Neuronal stem cell (in vitro differentiated cells): ENCODE data around the gene CCR6.
"Not testable (repeated sequence)": the region's sequence is repeated elsewhere in the genome, so short reads cannot be mapped to it uniquely, and the experiment has no call there.

Experiments used
- DNase-seq: peaks from one replicate; pipeline ENCODE4 v3.0.0-alpha.2; 2013; ENCODE audit warnings: low spot score
- H2AFZ ChIP-seq: one replicate; pipeline ENCODE4 v1.6.1; 2013; ENCODE audit warnings: mild to moderate bottlenecking, low read length, inconsistent platforms
- H2AK5ac ChIP-seq: 2 replicates; pipeline ENCODE4 v1.6.1; 2013; ENCODE audit warnings: low read depth, mild to moderate bottlenecking, inconsistent platforms, low read length, moderate library complexity, mixed read lengths
- H2BK120ac ChIP-seq: 2 replicates; pipeline ENCODE4 v1.6.1; 2013; ENCODE audit warnings: low read depth, mild to moderate bottlenecking, inconsistent platforms, low read length, moderate library complexity, mixed read lengths
- H2BK12ac ChIP-seq: one replicate; pipeline ENCODE4 v1.6.1; 2013; ENCODE audit warnings: low read length, inconsistent platforms
- H2BK15ac ChIP-seq: 2 replicates; pipeline ENCODE4 v1.6.1; 2013; ENCODE audit warnings: mild to moderate bottlenecking, low read length, inconsistent platforms, mixed read lengths
- H2BK5ac ChIP-seq: one replicate; pipeline ENCODE4 v1.6.1; 2013; ENCODE audit warnings: inconsistent platforms, mild to moderate bottlenecking, low read length, moderate library complexity
- H3K14ac ChIP-seq: one replicate; pipeline ENCODE4 v1.6.1; 2013; ENCODE audit warnings: low read length, inconsistent platforms
- H3K18ac ChIP-seq: 2 replicates; pipeline ENCODE4 v1.6.1; 2013; ENCODE audit warnings: low read length, inconsistent platforms
- H3K23ac ChIP-seq: 2 replicates; pipeline ENCODE4 v1.6.1; 2013; ENCODE audit warnings: low read depth, mild to moderate bottlenecking, mixed read lengths, low read length, inconsistent platforms; ENCODE audit not compliant: poor library complexity
- H3K27ac ChIP-seq: replicated peaks from 3 replicates; pipeline ENCODE4 v1.5.1; 2013; ENCODE audit warnings: low read length, inconsistent platforms
- H3K27me3 ChIP-seq, 3 experiments: 2 replicates each; pipeline ENCODE4 v1.6.1; 2013; ENCODE audit warnings: low read length in 3 of 3, mild to moderate bottlenecking in 2 of 3, inconsistent platforms in 1 of 3, low read depth in 1 of 3, mixed read lengths in 1 of 3, moderate library complexity in 1 of 3; ENCODE audit not compliant: control insufficient read depth in 3 of 3, insufficient read depth in 3 of 3
- H3K36me3 ChIP-seq, 2 donors: replicated peaks in 1 of 2; 2 replicates each; pipeline ENCODE4 v1.6.1; 2013; ENCODE audit warnings: low read length in 2 of 2; ENCODE audit not compliant: control insufficient read depth in 2 of 2, insufficient read depth in 2 of 2
- H3K4ac ChIP-seq: 2 replicates; pipeline ENCODE4 v1.6.1; 2013; ENCODE audit warnings: inconsistent platforms, mild to moderate bottlenecking, low read length, moderate library complexity
- H3K4me1 ChIP-seq, 2 donors: 1 replicate in 1 of 2; 2 replicates in 1 of 2; pipeline ENCODE4 v1.6.1; 2013; ENCODE audit warnings: low read length in 2 of 2, low read depth in 1 of 2; ENCODE audit not compliant: control insufficient read depth in 2 of 2, insufficient read depth in 1 of 2
- H3K4me2 ChIP-seq: one replicate; pipeline ENCODE4 v1.6.1; 2013; ENCODE audit warnings: mild to moderate bottlenecking, low read length, inconsistent platforms; ENCODE audit not compliant: insufficient read depth, poor library complexity, severe bottlenecking
- H3K4me3 ChIP-seq, 2 donors: 2 replicates each; pipeline ENCODE4 v1.5.1; 2013; ENCODE audit warnings: low read length in 2 of 2, mild to moderate bottlenecking in 2 of 2, inconsistent platforms in 1 of 2, moderate library complexity in 1 of 2
- H3K79me1 ChIP-seq: one replicate; pipeline ENCODE4 v1.6.1; 2013; ENCODE audit warnings: low read depth, mild to moderate bottlenecking, inconsistent platforms, low read length, moderate library complexity
- H3K9ac ChIP-seq: one replicate; pipeline ENCODE4 v1.6.1; 2013; ENCODE audit warnings: mild to moderate bottlenecking, low read depth, low read length, inconsistent platforms; ENCODE audit not compliant: poor library complexity
- H3K9me3 ChIP-seq, 2 donors: replicated peaks in 1 of 2; 2 replicates each; pipeline versions ENCODE3 to v1.6.1; 2013; ENCODE audit warnings: low read length in 2 of 2, mild to moderate bottlenecking in 2 of 2, inconsistent platforms in 1 of 2, low read depth in 1 of 2, mixed read lengths in 1 of 2, moderate library complexity in 1 of 2; ENCODE audit not compliant: control insufficient read depth in 2 of 2, insufficient read depth in 1 of 2
- H4K8ac ChIP-seq: one replicate; pipeline ENCODE4 v1.6.1; 2013; ENCODE audit warnings: low read depth, mild to moderate bottlenecking, inconsistent platforms, low read length, moderate library complexity
- H4K91ac ChIP-seq: one replicate; pipeline ENCODE4 v1.6.1; 2013; ENCODE audit warnings: low read length, low read depth, mild to moderate bottlenecking, inconsistent platforms; ENCODE audit not compliant: poor library complexity
- WGBS, 2 donors: extraction: QIAGEN DNeasy Blood & Tissue Kit; methylation state at CpG; one replicate each; pipeline ENCODE4 v1.1.7; 2013; ENCODE audit warnings: missing lambda C conversion rate in 2 of 2, mixed read lengths in 1 of 2; ENCODE audit not compliant: insufficient read length in 2 of 2, insufficient replicate concordance in 1 of 2; ENCODE audit errors: extremely low coverage in 2 of 2; 5-methylcytosine and 5-hydroxymethylcytosine counted together

The CCR6 gene

GRCh38 chr6:167163476-167164011, 40.6 kb downstream of the CCR6 start:
- Histone ChIP-seq H2AFZ (no peak overlapping the region), H2AK5ac (no peak overlapping the region), H4K91ac (no peak overlapping the region), H3K9me3 (peaks cover 0 to 2% of the 10 kb centered on the region in 2 donors), H3K4me1 (peaks cover 0 to 5% of the 10 kb centered on the region in 2 donors), H3K4ac (no peak overlapping the region), H2BK12ac (no peak overlapping the region), H3K36me3 (no peaks in the 10 kb centered on the region), H3K9ac (no peak overlapping the region), H3K23ac (no peak overlapping the region), H3K4me3 (no peak overlapping the region), H2BK120ac (no peak overlapping the region), H3K18ac (no peak overlapping the region), H4K8ac (no peak overlapping the region), H3K79me1 (no peaks in the 10 kb centered on the region), H2BK15ac (no peak overlapping the region), H3K27me3 (peaks cover 0 to 16% (median 0%) of the 10 kb centered on the region in 3 experiments), H3K4me2 (no peak overlapping the region), H3K27ac (no peak overlapping the region), H3K14ac (no peak overlapping the region), H2BK5ac (no peak overlapping the region)
- DNase-seq = no peak
- no CpG with 5 or more reads among the region's 9 CpGs for WGBS, 2 donors

- no peak for DNase-seq
- Histone ChIP-seq H4K8ac (no peak overlapping the region), H3K9me3 (peaks cover 0 to 2% of the 10 kb centered on the region in 2 donors), H3K79me1 (no peaks in the 10 kb centered on the region), H2AK5ac (no peak overlapping the region), H2BK120ac (no peak overlapping the region), H3K4me2 (no peak overlapping the region), H3K23ac (no peak overlapping the region), H3K9ac (no peak overlapping the region), H3K4ac (no peak overlapping the region), H2BK15ac (no peak overlapping the region), H3K14ac (no peak overlapping the region), H2BK12ac (no peak overlapping the region), H3K4me1 (peaks cover 0 to 5% of the 10 kb centered on the region in 2 donors), H3K4me3 (no peak overlapping the region), H2AFZ (no peak overlapping the region), H3K36me3 (no peaks in the 10 kb centered on the region), H3K27ac (no peak overlapping the region), H4K91ac (no peak overlapping the region), H3K18ac (no peak overlapping the region), H2BK5ac (no peak overlapping the region), H3K27me3 (peaks cover 0 to 16% (median 0%) of the 10 kb centered on the region in 3 experiments)
- WGBS, 2 donors = no CpG with 5 or more reads among the region's 3 CpGs
These were observed 41.4 kb downstream of the CCR6 start for GRCh38 chr6:167164261-167164660.

GRCh38 chr6:167165858-167166471, 43.1 kb downstream of the CCR6 start:
- Histone ChIP-seq H3K4ac (no peak overlapping the region), H4K91ac (no peak overlapping the region), H3K4me2 (no peak overlapping the region), H2BK15ac (no peak overlapping the region), H3K9ac (no peak overlapping the region), H3K36me3 (no peaks in the 10 kb centered on the region), H3K79me1 (no peaks in the 10 kb centered on the region), H2AFZ (no peak overlapping the region), H4K8ac (no peak overlapping the region), H3K27ac (no peak overlapping the region), H3K4me3 (no peak overlapping the region), H2BK120ac (no peak overlapping the region), H3K9me3 (peaks cover 0 to 2% of the 10 kb centered on the region in 2 donors), H2BK5ac (no peak overlapping the region), H2AK5ac (no peak overlapping the region), H3K23ac (no peak overlapping the region), H3K14ac (no peak overlapping the region), H3K18ac (no peak overlapping the region), H2BK12ac (no peak overlapping the region), H3K27me3 (peaks cover 0 to 16% (median 0%) of the 10 kb centered on the region in 3 experiments), H3K4me1 (peaks cover 0 to 3% of the 10 kb centered on the region in 2 donors)
- no peak for DNase-seq
- WGBS, 2 donors = no CpG with 5 or more reads among the region's 2 CpGs

GRCh38 chr6:167167699-167168098, 44.8 kb downstream of the CCR6 start:
- H2AFZ ChIP-seq, H2BK5ac ChIP-seq, H2AK5ac ChIP-seq, H2BK120ac ChIP-seq, H4K8ac ChIP-seq, H3K23ac ChIP-seq, H3K9me3 ChIP-seq, H3K79me1 ChIP-seq, H3K9ac ChIP-seq, H3K27ac ChIP-seq, H3K4me1 ChIP-seq, H2BK12ac ChIP-seq, DNase-seq, H3K14ac ChIP-seq, H3K4me3 ChIP-seq, H3K4ac ChIP-seq, H3K18ac ChIP-seq, H3K4me2 ChIP-seq, H2BK15ac ChIP-seq, H4K91ac ChIP-seq, H3K36me3 ChIP-seq: not testable (repeated sequence)
- H3K27me3 ChIP-seq = peaks cover 0 to 13% (median 0%) of the 10 kb centered on the region in 3 experiments
- WGBS, 2 donors = no CpG with 5 or more reads among the region's 10 CpGs
